Pancreas (tissue), 10 donors: ENCODE data around the gene KRT74. TPM values are rescaled to one million over a fixed set of nuclear protein-coding genes. Genes with fewer than 3 reads are reported as not detected.

Experiments used
- ATAC-seq, 4 donors: fragments of 200-7000 bp; cut with Tn5 transposase; one replicate each; pipeline versions ENCODE4 v1.8.0 to v1.9.1; 2020; ENCODE audit warnings: mild to moderate bottlenecking in 4 of 4, moderate library complexity in 4 of 4
- DNase-seq, 6 donors: peaks; one replicate each; pipeline ENCODE4 v3.0.0-alpha.2; 2020
- FAIRE-seq: peaks from 2 replicates; lab custom pipeline; 2012; peaks lifted over from hg19 to GRCh38; lab: Jason Lieb, UNC
- H3K27ac ChIP-seq, 4 donors: fragments of 200-600 bp; sonication (generic); 1 replicate in 3 of 4; 2 replicates in 1 of 4; pipeline versions ENCODE4 v1.5.0 to v1.8.0; 2020
- H3K27me3 ChIP-seq, 4 donors: fragments of 200-600 bp; one replicate each; pipeline ENCODE4 v1.8.0; 2021
- H3K36me3 ChIP-seq, 3 donors: fragments of 200-600 bp; sonication (generic) in 1 of 3; one replicate each; pipeline versions ENCODE4 v1.5.0 to v1.8.0; 2020 to 2021
- H3K4me1 ChIP-seq, 3 donors: fragments of 200-600 bp; one replicate each; pipeline ENCODE4 v1.8.0; 2021
- H3K4me3 ChIP-seq, 4 donors: fragments of 200-600 bp; sonication (generic) in 2 of 4; one replicate each; pipeline versions ENCODE4 v1.5.0 to v1.8.0; 2020 to 2021
- H3K9me3 ChIP-seq, 4 donors: fragments of 200-600 bp; one replicate each; pipeline ENCODE4 v1.8.0; 2021
- WGBS, 2 donors: extraction: QIAGEN DNeasy Blood & Tissue Kit; methylation state at CpG; one replicate each; pipeline ENCODE4 v1.1.7; 2013; 5-methylcytosine and 5-hydroxymethylcytosine counted together
- intact Hi-C, 3 donors: fragments of 100-400 bp; cut with DNase I; formaldehyde crosslinking; loops; one replicate each; pipeline versions ENCODE4 v1.11.1 to v1.14.2; 2022
- polyA plus RNA-seq, 2 donors: library from polyadenylated mRNA; stranded (reverse); fragments of 200-250 nt; gene quantifications; one replicate each; pipeline ENCODE4 v1.2.3, GENCODE V29; 2013
- total RNA-seq, 6 donors: library from RNA; stranded (reverse); fragmentation: NEBNext Ultra II Directional in 4 of 6; extraction: Animal tissue kit (Norgen Biotek cat#: 25700) in 4 of 6; gene quantifications; one replicate each; pipeline versions ENCODE4 v1.2.1 to v1.2.4, GENCODE V29; 2021 to 2023
- TF ChIP-seq, protein P1 (sequence below), 4 donors: fragments of 200-600 bp; sonication (generic) in 3 of 4; IDR thresholded peaks; one replicate each; pipeline versions ENCODE4 v1.5.0 to v1.8.0; 2021; ENCODE audit warnings: antibody characterized with exemption in 4 of 4
- donor health status: healthy with polysubstance abuse.
- donor health status: DM: no; HTN: no; CAD: no; lungs with moderate emphysema.
- donor health status: DM: no; HTN: no; CAD: no.
- donor health status: control.
- donor health status: control.
- donor health status: Bipolar disorder and iron deficiency.
- donor health status: DM: yes; HTN: yes; CAD: no.
- donor health status: DM: no; HTN: no; CAD: no.
- donor health status: DM: no; HTN: no; CAD: no.
- donor health status: DM: yes; HTN: yes; CAD: no.

KRT74 gene
- total and polyA plus RNA-seq, 8 donors = not detected

DNA sequence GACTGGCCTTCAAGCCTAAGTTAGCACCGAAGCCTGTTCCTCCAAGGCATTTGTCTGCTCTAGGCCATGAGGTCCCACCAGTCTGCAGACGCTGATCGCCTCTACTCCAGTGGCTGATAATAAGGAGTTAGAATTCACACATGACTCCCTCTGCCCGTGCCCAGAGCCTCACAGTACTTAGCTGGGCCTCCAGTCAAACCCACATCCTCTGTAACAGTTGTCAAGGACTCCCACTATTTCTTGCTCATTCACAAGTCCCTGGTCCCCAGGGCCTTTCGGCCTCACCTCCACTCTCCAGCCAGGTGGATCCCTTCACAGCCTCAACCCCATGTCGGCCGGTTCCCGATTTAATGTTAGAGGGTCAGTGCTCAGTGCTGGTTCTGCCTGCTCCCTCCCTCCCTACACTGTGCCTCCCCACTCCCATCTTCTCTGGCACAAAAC, 47.1 kb downstream of the KRT74 start:
- FAIRE-seq = no peak
- no peak for DNase-seq
- TF ChIP-seq, protein P1, sequence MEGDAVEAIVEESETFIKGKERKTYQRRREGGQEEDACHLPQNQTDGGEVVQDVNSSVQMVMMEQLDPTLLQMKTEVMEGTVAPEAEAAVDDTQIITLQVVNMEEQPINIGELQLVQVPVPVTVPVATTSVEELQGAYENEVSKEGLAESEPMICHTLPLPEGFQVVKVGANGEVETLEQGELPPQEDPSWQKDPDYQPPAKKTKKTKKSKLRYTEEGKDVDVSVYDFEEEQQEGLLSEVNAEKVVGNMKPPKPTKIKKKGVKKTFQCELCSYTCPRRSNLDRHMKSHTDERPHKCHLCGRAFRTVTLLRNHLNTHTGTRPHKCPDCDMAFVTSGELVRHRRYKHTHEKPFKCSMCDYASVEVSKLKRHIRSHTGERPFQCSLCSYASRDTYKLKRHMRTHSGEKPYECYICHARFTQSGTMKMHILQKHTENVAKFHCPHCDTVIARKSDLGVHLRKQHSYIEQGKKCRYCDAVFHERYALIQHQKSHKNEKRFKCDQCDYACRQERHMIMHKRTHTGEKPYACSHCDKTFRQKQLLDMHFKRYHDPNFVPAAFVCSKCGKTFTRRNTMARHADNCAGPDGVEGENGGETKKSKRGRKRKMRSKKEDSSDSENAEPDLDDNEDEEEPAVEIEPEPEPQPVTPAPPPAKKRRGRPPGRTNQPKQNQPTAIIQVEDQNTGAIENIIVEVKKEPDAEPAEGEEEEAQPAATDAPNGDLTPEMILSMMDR (IDR thresholded peaks at IDR 0.05) = no peak
- no peak overlapping the region for H3K27ac ChIP-seq
- intact Hi-C loops = no loop called here
- H3K4me1 ChIP-seq = peaks cover 1 to 6% (median 6%) of the 10 kb centered on the region in 3 donors
- no peak for ATAC-seq
- H3K4me3 ChIP-seq = no peak overlapping the region
- H3K9me3 ChIP-seq = no peaks in the 10 kb centered on the region
- no peaks in the 10 kb centered on the region for H3K27me3 ChIP-seq
- WGBS, 2 donors = 78 to 82% methylated on average over 8 of the region's 8 CpGs
- no peaks in the 10 kb centered on the region for H3K36me3 ChIP-seq

DNA sequence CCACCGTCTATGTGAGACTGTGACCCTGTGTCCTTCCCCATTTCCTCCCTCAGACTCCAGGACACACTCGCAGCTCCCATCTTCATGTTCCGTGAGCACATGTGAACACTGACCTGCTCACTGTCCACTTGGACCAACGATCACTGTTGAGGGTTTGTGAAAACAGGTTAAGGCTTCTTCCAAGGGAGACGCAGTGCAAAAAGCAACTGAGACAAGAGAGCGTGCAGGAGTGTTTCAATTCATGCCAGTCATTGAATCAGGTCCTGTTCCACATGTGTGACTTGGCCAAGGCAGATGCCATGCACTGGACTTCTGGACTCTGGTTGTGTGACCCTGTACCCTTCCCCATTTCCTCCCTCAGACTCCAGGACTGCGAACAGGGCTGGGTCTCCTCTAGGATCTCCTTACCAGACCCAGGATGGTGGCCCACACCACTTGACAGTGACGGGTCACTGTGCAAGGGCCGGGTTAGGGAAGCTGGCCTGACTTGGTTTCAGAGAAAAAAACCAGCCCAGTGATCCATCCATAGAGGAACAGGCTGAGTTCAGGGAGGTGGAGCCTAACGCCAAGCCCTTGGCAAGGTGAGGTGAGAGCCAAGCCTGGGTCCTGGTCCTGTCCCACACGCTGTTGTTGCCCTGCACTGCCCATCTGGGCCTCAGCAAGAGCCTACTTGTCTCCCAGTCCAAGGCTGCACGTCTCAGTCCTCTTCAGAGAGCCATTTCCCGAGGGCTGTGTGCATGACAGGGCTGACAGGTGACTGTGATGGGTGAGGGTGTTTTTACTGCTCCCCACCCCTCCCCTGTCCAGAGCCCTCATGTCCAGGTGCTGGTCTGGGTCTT, 47.8 kb downstream of the KRT74 start:
- no peaks in the 10 kb centered on the region for H3K27me3 ChIP-seq
- ATAC-seq (no peak), FAIRE-seq (no peak), DNase-seq (peak in 1 of 6 donors; percentile 7)
- intact Hi-C loops = no loop called here
- no peak overlapping the region for H3K4me3 ChIP-seq
- no peaks in the 10 kb centered on the region for H3K36me3 ChIP-seq
- H3K4me1 ChIP-seq = peaks cover 8 to 12% (median 9%) of the 10 kb centered on the region in 3 donors
- TF ChIP-seq, protein P1 (IDR thresholded peaks at IDR 0.05) = no peak
- no peaks in the 10 kb centered on the region for H3K9me3 ChIP-seq
- WGBS, 2 donors = 76 to 80% methylated on average over 13 of the region's 13 CpGs
- H3K27ac ChIP-seq = no peak overlapping the region

DNA sequence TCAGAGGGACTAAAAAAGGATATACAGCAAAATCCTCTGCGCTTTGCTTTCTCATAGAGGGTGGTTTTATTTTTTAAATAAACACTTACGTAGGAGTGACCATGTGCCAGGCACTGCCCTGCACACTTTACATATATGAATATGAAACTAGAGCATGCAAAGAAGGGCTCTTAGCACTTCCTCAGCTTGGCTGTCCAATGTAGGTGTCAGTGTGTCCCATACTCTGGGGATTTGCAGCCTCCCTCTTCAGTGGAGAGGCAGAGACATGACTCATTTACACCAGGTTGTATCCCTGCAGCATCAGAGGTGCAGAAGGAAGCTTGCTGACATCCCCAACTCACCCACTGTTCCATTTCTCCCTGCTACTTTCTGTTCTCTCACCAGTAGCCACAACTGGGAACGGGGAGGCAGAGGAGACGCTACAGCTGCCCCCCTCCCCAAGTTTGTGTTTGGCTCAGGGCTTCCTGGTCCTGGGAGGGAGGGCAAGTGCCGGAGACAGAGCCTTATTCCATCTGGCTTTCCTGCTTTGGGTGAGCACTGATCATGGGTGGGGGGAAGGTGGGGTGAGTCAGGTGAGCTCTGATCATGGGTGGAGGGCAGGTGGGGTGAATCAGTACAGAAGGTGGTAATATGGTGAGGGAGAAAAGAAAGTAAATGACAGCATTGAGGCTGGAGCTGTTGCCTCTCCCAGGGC, 48.6 kb downstream of the KRT74 start:
- ATAC-seq (no peak), DNase-seq (peak in 1 of 6 donors; percentile 4), FAIRE-seq (no peak)
- Histone ChIP-seq H3K27me3 (no peaks in the 10 kb centered on the region), H3K27ac (no peak overlapping the region), H3K4me1 (peaks cover 9 to 14% (median 9%) of the 10 kb centered on the region in 3 donors), H3K36me3 (no peaks in the 10 kb centered on the region), H3K4me3 (no peak overlapping the region), H3K9me3 (no peaks in the 10 kb centered on the region)
- 89 to 92% methylated on average over 5 of the region's 5 CpGs for WGBS, 2 donors
- TF ChIP-seq, protein P1 (IDR thresholded peaks at IDR 0.05) = no peak
- intact Hi-C loops = no loop called here

DNA sequence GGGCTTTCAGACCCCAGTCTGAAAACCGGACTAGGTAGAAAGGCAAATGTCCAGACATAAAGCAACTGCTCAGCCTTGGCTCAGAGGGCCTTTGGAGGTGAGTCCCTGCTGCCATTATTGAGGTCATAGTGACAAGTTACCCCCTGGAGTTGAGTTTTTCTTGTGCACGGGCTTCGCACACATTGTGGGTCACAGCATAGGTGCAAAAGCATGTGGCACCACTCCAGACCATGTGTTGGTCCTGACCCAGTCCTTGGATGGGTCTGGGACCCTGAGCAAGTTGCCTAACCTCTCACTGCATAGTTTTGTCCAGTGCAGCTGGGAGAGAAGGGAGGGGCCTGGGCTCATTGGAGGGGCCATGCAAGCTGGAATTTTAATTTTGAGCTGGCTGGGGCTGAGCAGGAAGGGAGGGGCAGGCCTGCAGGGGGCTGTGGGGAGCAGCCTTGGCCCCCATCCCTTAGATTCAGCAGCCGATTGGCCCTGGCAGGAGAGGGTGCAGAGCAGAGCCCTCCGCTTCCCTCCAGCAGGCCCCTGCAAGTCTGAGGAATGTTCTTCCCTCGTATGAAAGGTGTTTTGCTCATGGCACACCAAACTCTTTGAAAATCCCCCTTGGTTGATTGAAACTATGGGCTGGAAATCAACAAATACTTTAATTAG, 49.3 kb downstream of the KRT74 start:
- no peak overlapping the region for H3K4me3 ChIP-seq
- ATAC-seq = no peak
- H3K27ac ChIP-seq = no peak overlapping the region
- H3K27me3 ChIP-seq = no peaks in the 10 kb centered on the region
- TF ChIP-seq, protein P1 (IDR thresholded peaks at IDR 0.05) = no peak
- intact Hi-C loops = no loop called here
- DNase-seq = peak in 1 of 6 donors; percentile 5
- H3K4me1 ChIP-seq = peaks cover 9 to 14% (median 9%) of the 10 kb centered on the region in 3 donors
- no peak for FAIRE-seq
- no peaks in the 10 kb centered on the region for H3K36me3 ChIP-seq
- WGBS, 2 donors = 69 to 75% methylated on average over 6 of the region's 6 CpGs
- H3K9me3 ChIP-seq = no peaks in the 10 kb centered on the region
